Stimulated activated CD4-positive, alpha-beta T cell treated with anti-CD3 and anti-CD28 coated beads, TNF-alpha, amount 100 ng/mL, for 4 hours (primary cell): ENCODE measurements around the gene SLC34A1.
"Not testable (repeated sequence)": the region's sequence is repeated elsewhere in the genome, so short reads cannot be mapped to it uniquely, and the experiment has no call there.

Source experiments
- DNase-seq, 3 experiments: peaks; one replicate each; pipeline ENCODE4 v3.0.0-alpha.2; 2020; ENCODE audit warnings: low read depth in 3 of 3

SLC34A1 gene

GRCh38 chr5:177368869-177369644 is 15.2 kb upstream of the SLC34A1 start:
- no peak for DNase-seq

- no peak for DNase-seq
Measured at GRCh38 chr5:177369645-177370440, 14.4 kb upstream of the SLC34A1 start.

GRCh38 chr5:177370488-177371119 is 13.6 kb upstream of the SLC34A1 start:
- DNase-seq: peak in 1 of 3 experiments; percentile 49

- no peak for DNase-seq
Measured at GRCh38 chr5:177371120-177372033, 12.9 kb upstream of the SLC34A1 start.

DNA sequence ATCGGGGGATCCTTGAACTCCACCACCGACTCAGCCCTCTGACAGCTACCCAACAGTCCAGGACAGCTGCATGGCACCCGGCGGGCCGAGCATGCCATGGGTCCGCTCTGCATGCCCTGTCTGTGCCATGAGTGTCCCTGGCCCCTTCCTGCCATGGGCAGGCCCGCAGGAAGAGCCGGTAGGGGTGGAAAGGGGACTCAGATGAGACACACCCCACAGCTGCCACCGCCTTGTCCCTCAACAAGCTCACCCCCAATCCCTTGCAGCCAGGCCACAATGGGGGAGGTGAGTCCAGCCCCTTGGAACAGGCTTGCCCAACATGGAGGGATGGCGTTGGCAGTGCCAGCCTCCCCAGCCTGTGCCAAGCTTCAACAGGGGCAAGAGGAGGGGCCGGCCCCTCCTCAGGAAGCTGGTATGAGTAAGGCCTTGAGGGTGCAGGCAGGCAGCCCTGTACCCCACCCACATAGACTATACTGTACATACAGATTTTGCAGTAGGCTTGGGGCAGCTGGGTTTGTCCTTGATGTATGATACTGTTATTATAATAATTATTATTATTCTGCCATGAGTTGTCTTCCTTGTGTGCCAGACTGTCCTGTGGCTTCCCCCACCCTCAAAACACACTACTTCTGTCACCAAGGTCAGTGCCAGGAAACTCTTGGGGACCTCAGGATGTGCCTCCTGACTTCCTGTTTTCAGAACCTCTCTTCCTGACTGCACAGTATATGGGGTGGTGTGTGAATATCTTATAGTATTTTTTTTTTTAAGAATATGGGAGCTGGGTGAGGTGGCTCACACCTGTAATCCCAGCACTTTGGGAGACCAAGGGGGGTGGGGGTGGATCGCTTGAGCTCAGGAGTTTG is 12.0 kb upstream of the SLC34A1 start:
- no peak for DNase-seq

GRCh38 chr5:177372910-177373309 is 11.3 kb upstream of the SLC34A1 start:
- no peak for DNase-seq

GRCh38 chr5:177373806-177374205 is 10.4 kb upstream of the SLC34A1 start:
- DNase-seq: no peak

GRCh38 chr5:177374211-177374610 is 10.0 kb upstream of the SLC34A1 start:
- no peak for DNase-seq

GRCh38 chr5:177375516-177375915 is 8.7 kb upstream of the SLC34A1 start:
- DNase-seq: not testable (repeated sequence)

DNA sequence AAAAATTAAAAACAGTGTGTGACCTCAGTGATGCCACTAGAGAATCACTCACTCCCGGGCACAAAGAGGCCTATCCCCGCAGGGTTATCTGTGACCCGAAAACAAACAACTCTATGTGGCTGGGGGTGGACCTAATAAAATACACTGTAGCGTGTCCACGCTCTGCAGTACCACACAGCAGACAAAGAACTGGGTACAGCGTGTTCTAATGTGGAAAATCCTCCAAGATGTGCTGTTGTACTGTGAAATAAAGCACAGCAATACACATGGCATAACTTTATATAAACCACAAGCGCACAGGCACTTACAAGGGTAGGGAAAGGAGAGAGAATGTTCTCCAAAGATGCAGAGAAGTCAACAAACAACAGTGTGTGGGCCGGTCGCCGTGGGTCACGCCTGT is 8.1 kb upstream of the SLC34A1 start:
- no peak for DNase-seq

- no peak for DNase-seq
Measured at GRCh38 chr5:177377851-177378776, 6.1 kb upstream of the SLC34A1 start.

GRCh38 chr5:177378884-177379883 is 5.0 kb upstream of the SLC34A1 start:
- DNase-seq: no peak

DNA sequence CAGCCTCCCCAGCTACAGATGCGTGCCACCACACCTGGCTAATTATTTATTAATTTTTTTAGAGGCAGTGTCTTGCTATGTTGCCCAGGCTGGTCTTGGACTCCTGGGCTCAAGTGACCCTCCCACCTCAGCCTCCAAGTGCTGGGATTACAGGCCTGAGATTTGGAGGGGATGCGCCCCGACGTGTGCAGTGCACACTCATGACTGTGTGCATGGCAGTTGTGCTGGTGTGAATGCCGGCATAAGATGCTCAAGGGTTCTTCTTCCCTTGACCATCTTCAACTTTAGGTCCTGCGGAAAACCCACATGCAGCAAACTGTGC is 3.5 kb upstream of the SLC34A1 start:
- no peak for DNase-seq

DNA sequence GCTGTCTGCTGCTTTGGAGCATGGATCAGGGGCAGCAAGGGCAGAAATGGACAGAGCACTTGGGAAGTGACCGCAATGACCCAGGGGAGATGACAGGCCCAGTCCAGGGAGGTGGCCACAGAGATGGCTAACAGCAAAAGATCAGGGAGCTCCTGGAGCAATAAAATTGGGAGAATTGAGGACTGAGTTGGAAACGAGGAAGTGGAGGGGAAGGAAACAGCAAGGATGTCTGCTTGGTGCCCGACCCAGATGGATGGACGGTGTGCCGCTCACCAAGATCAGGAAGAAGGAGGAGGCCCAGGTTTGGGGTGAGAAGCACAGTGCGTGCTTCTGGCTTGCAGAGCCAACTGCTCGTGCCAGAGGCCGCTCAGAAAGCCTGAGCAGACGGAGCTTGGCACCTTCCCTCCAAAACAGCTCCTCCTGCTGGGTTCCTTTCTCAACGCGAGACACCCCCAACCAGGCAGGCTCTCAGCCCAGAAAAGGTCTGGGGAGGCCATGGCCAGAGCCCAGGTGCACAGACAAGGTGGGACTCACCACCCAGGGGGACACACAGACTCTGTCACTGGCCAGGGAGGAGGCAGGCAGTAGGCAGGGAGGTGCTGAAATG is 1.7 kb upstream of the SLC34A1 start:
- DNase-seq: no peak

GRCh38 chr5:177383181-177383580 is 1.1 kb upstream of the SLC34A1 start:
- no peak for DNase-seq

DNA sequence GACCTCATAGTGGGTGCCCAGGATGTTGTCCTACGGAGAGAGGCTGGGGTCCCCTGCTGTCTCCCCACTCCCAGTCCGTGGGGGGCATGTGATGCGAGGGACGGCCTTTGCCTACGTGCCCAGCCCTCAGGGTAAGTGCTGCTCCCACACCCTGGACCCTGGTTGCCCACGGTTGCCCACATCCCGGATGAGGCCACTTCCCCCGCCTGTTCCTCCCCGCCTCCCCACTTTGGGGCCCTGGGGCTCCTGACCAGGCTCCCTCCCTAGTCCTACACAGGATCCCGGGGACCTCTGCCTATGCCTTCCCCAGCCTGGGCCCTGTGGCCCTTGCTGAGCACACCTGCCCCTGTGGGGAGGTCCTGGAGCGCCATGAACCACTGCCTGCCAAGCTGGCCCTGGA is 1.5 kb downstream of the SLC34A1 start:
- no peak for DNase-seq

DNA sequence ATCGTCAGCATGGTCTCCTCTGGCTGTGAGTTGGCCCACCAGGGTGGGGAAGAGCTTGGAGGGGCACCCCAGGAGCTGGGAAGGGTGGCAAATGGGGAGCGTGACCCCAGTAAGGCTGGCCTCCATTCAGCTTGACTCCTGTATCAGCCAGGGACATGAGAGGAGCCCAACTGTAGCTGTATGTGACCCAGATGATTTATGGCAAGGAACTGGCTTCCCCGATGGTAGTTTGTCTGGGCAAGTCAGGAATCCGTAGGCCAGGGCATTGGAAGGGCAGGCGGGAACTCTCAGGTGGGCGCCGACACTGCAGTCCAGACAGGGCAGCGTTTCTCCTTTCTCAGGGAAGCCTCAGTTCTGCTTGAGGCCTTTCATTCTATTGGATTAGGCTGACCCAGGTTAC is 2.3 kb downstream of the SLC34A1 start:
- DNase-seq: no peak

DNA sequence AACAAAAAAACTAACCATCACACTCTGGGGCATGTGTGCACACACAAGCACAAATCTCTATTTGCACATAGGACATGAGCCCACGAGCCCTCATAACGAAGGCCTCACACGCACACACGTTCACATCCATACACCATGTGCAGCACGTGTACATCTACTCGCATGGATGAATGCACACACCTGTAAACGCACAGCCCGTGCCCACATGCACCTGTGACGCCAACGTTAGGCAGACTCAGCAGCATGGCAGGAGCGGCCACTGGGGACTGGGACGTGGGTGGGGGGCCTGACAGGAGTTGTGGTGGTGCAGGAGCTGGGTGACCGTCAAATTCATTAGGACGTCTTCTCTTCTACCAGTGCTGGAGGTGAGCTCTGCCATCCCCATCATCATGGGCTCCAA is 3.2 kb downstream of the SLC34A1 start:
- no peak for DNase-seq
